Measurements from ENCODE around the gene DGKD. TPM values are rescaled to one million over a fixed set of nuclear protein-coding genes. Genes with fewer than 3 reads are reported as not detected.

DGKD gene
- total and polyA plus RNA-seq, 10 of the 15 experiments (the other 5 are each of a cell fraction or from before 2014, with no cell fraction given) = 2.7 to 81.9 (median 27.0) TPM

GRCh38 chr2:233332125-233332524, 22.2 kb upstream of the DGKD start:
- peaks cover 18% of the 10 kb centered on the region for H3K4me1 ChIP-seq (ENCODE audit: control insufficient read depth, insufficient read depth, low read length)
- no peaks in the 10 kb centered on the region for H3K36me3 ChIP-seq (ENCODE audit: control insufficient read depth in 2 of 2, insufficient read depth in 2 of 2, low read length in 1 of 2)
- H3K27me3 ChIP-seq (replicated peaks in 1 of 2; ENCODE audit: control insufficient read depth in 2 of 2, insufficient read depth in 2 of 2, low read length in 1 of 2) = no peaks in the 10 kb centered on the region
- H4K20me1 ChIP-seq (ENCODE audit: control insufficient read depth, insufficient read depth) = no peaks in the 10 kb centered on the region
- no TSS peak for BruUV-seq (replicated peaks)
- ChIA-PET CTCF (interaction anchor here (0.8 to 1.6 kb wide), 4 partner anchors 10 to 111 kb away, joined by 3 to 9 read pairs (median 4); partner anchors contain the start of gene DGKD), SMC1A (ENCODE audit: uncharacterized antibody, unreplicated experiment) (interaction anchor here (0.9 to 1.5 kb wide), 6 partner anchors 10 to 91 kb away, joined by 3 to 4 read pairs (median 3); no protein-coding TSS in a partner anchor), RAD21 (ENCODE audit: unreplicated experiment) (interaction anchor here (1.3 to 1.4 kb wide), 2 partner anchors 26 to 111 kb away, joined by 5 to 7 read pairs; no protein-coding TSS in a partner anchor), POLR2A (interaction anchor here (0.9 to 1.4 kb wide), 2 partner anchors 11 to 25 kb away, joined by 3 read pairs; no protein-coding TSS in a partner anchor)
- H2AFZ ChIP-seq (ENCODE audit: control insufficient read depth, low read depth, low read length) = peak overlapping the region; percentile 70; the same call in 1 of the 2 replicates
- no peak overlapping the region for H3K27ac ChIP-seq (ENCODE audit: control insufficient read depth, insufficient read depth)
- no peak overlapping the region for H3K9ac ChIP-seq (ENCODE audit: control insufficient read depth, insufficient read depth, low read length)
- FAIRE-seq (no peak), ATAC-seq (no peak), DNase-seq (ENCODE audit: low read depth, low spot score) (no peak)
- no peaks in the 10 kb centered on the region for H3K9me3 ChIP-seq (replicated peaks; ENCODE audit: control insufficient read depth, insufficient read depth, low read length)
- WGBS (ENCODE audit: insufficient coverage, insufficient replicate concordance, low lambda C conversion rate, missing lambda C conversion rate) = 70% methylated on average over 4 of the region's 4 CpGs
- H3K4me3 ChIP-seq = no peak overlapping the region
- intact Hi-C loops (cut with micrococcal nuclease; ENCODE audit: unreplicated experiment) = no loop called here
- no peak overlapping the region for H3K4me2 ChIP-seq (ENCODE audit: control insufficient read depth, insufficient read depth)
- in situ Hi-C loops (cut with MboI) = no loop called here
- H3K79me2 ChIP-seq (ENCODE audit: control insufficient read depth, insufficient read depth, low read length) = no peaks in the 10 kb centered on the region
- no peak for TF ChIP-seq CHD2 (IDR thresholded peaks at IDR 0.05; ENCODE audit: borderline replicate concordance, low read depth, low read length)
- no peak for TF ChIP-seq ZBED1 (IDR thresholded peaks at IDR 0.05; ENCODE audit: borderline replicate concordance)
- TF ChIP-seq RBBP5 (conservative IDR thresholded peaks at IDR 0.05) = no peak
- no peak for TF ChIP-seq BRCA1 (IDR thresholded peaks at IDR 0.05; ENCODE audit: low read depth, low read length)
- no peak for TF ChIP-seq TCF7 (IDR thresholded peaks at IDR 0.05; ENCODE audit: borderline replicate concordance)
- TF ChIP-seq USF2 (IDR thresholded peaks at IDR 0.05; ENCODE audit: borderline replicate concordance, low read depth, low read length) = no peak
- TF ChIP-seq IRF3 (IDR thresholded peaks at IDR 0.05) = no peak
- no peak for TF ChIP-seq TBL1XR1 (IDR thresholded peaks at IDR 0.05; ENCODE audit: low read depth, low read length)
- no peak for TF ChIP-seq BACH1 (IDR thresholded peaks at IDR 0.05; ENCODE audit: borderline replicate concordance)
- no peak for TF ChIP-seq ZNF687 (IDR thresholded peaks at IDR 0.05)
- TF ChIP-seq PBX3 (IDR thresholded peaks at IDR 0.05; ENCODE audit: insufficient replicate concordance, low read depth, low read length) = no peak
- no peak for TF ChIP-seq TAF1 (IDR thresholded peaks at IDR 0.05; ENCODE audit: borderline replicate concordance, low read depth, low read length)
- TF ChIP-seq RUNX3 (IDR thresholded peaks at IDR 0.05; ENCODE audit: low read length) = no peak
- TF ChIP-seq RAD21 (IDR thresholded peaks at IDR 0.05; ENCODE audit: insufficient read depth, low read depth, low read length) = no peak
- TF ChIP-seq KAT2A (conservative IDR thresholded peaks at IDR 0.05; ENCODE audit: control insufficient read depth, low read depth, low read length) = no peak
- TF ChIP-seq MAX (IDR thresholded peaks at IDR 0.05; ENCODE audit: low read depth, low read length) = no peak
- TF ChIP-seq STAT3 (IDR thresholded peaks at IDR 0.05; ENCODE audit: low read depth, low read length) = no peak
